HG03457 (cell line): ENCODE data around the gene CHIT1.
"Not testable (repeated sequence)": the region's sequence is repeated elsewhere in the genome, so short reads cannot be mapped to it uniquely, and the experiment has no call there.

Experiments used
- ATAC-seq: cut with Tn5 transposase; IDR thresholded peaks from one replicate; pipeline ENCODE4 v1.9.1; 2021; ENCODE audit warnings: moderate number of reproducible peaks; ENCODE audit not compliant: unreplicated experiment

Gene CHIT1

DNA sequence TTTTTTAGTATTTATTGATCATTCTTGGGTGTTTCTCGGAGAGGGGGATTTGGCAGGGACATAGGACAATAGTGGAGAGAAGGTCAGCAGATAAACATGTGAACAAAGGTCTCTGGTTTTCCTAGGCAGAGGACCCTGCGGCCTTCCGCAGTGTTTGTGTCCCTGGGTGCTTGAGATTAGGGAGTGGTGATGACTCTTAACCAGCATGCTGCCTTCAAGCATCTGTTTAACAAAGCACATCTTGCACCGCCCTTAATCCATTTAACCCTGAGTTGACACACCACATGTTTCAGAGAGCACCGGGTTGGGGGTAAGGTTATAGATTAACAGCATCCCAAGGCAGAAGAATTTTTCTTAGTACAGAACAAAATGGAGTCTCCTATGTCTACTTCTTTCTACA lies 36.7 kb upstream of the CHIT1 start:
- ATAC-seq: not testable (repeated sequence)

- ATAC-seq: no peak
Observed at GRCh38 chr1:203265541-203265940, 36.1 kb upstream of the CHIT1 start.

DNA sequence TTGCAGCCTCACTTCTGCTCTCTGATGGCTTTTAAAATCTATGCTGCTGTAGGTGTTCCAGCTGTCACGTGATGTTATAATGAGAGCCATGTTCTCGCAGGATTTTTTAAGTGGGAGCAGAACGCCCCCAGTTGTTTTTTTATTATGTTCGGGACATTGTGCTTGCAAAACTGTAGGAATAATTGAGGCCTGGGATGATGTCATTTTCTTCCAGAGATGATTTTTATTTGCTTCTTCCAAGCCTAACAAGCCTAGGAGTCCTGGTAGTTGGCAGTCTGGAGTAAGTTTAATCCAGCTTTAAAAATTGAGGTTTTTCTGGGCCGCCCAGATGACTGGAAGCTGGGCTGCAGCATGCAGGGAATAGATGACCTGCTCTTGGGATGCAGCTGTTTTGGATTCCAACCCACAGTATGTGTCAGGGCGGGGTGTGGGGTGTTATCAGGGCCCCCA lies 34.6 kb upstream of the CHIT1 start:
- no peak for ATAC-seq

GRCh38 chr1:203263496-203263895 lies 34.0 kb upstream of the CHIT1 start:
- ATAC-seq: no peak

DNA sequence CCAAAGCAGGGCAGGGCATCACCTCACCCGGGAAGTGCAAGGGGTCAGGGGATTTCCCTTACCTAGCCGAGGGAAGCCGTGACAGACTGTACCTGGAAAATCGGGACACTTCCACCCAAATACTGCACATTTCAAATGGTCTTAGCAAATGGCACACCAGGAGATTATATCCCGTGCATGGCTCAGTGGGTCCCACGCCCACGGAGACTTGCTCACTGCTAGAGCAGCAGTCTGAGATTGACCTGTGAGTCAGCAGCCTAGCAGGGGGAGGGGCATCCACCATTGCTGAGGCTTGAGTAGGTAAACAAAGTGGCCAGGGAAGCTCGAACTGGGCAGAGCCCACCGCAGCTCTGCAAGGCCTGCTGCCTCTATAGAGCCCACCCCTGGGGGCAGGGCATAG lies 27.2 kb upstream of the CHIT1 start:
- not testable (repeated sequence) for ATAC-seq

DNA sequence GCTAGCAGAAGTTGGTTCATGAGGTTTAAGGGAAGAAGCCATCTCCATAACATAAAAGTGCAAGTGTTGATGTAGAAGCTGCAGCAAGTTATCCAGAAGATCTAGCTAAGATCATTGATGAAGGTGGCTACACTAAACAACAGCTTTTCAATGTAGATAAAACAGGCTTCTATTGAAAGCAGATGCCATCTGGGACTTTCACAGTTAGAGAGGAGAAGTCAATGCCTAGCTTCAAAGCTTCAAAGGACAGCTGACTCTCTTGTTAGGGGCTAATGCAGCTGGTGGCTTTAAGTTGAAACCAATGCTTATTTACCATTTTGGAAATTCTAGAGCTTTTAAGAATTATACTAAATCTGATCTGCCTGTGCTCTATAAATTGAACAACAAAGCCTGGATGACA lies 25.3 kb upstream of the CHIT1 start:
- not testable (repeated sequence) for ATAC-seq

GRCh38 chr1:203252678-203253077 lies 23.2 kb upstream of the CHIT1 start:
- no peak for ATAC-seq

- ATAC-seq: no peak
Observed at GRCh38 chr1:203251466-203251865, 22.0 kb upstream of the CHIT1 start.

DNA sequence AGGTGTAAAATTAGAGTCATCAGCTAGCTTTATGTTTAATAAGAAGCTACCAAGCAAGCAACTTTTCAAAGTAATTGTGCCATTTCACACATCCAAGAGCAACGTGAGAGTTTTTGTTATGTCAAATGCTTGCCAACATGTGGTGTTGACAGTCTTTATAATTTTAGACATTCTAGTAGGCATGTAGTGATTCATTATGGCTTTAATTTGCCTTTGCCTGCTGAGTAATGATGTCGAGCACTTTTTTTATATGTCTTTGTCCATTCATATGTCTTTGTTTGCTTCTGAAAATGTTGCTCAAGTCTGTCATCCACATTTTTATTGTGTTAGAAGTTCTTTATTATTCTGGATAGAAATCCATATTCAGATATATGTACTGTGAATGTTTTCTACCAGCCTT lies 21.4 kb upstream of the CHIT1 start:
- no peak for ATAC-seq

DNA sequence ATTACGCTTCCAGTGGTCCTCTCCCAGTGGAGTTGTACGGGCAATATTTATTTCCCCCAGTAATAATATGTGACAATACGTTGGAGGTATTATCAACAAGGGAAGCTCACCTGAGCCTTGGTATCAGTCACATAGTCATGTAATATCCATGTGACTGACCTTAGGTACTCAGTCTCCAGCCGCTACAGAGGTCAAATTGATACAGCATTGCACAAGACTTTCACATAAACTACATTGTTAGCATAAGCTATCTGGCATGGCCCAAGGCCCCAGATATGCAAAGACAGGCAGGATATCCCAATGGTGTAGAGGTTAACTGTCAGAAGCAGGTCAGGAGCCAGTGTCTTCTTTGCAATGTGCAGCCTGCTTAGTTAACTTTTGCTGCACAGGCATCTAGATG lies 15.3 kb upstream of the CHIT1 start:
- no peak for ATAC-seq

GRCh38 chr1:203241708-203242107 lies 12.2 kb upstream of the CHIT1 start:
- ATAC-seq: not testable (repeated sequence)

- no peak for ATAC-seq
Observed at GRCh38 chr1:203239526-203240305, 10.2 kb upstream of the CHIT1 start.

- no peak for ATAC-seq
Observed at GRCh38 chr1:203239081-203239480, 9.6 kb upstream of the CHIT1 start.

DNA sequence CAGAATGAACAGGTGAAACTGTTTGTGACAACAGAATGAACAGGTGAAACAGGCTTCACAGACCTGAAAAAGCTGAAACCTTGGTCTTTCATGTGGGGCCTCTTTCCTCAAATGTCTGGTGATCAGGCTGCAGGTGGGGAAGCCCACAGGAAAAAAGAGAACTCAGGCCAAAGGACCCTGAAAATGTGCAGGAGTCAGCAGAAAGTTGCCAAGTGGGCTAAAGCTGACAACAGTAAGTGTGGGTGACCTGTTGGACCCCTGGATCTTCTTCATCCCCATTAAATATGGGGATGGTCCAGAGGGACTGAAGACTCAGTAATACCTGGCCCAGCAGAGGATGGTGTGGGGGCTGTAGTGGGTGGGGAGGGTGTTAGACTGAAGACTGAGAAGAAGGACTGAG lies 9.1 kb upstream of the CHIT1 start:
- no peak for ATAC-seq

DNA sequence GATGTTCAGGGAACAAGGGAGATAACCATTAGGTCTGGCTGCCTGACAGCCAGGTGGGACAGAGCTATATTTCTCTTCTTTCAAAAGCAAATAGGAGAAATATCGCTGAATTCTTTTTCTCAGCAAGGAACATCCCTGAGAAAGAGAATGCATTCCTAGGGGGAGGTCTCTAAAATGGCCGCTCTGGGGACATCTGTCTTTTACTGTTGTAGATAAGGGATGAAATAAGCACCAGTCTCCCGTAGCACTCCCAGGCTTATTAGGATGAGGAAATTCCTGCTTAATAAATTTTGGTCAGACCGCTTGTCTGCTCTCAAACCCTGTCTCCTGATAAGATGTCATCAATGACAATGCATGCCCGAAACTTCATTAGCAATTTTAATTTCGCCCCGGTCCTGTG lies 5.4 kb upstream of the CHIT1 start:
- ATAC-seq: not testable (repeated sequence)

DNA sequence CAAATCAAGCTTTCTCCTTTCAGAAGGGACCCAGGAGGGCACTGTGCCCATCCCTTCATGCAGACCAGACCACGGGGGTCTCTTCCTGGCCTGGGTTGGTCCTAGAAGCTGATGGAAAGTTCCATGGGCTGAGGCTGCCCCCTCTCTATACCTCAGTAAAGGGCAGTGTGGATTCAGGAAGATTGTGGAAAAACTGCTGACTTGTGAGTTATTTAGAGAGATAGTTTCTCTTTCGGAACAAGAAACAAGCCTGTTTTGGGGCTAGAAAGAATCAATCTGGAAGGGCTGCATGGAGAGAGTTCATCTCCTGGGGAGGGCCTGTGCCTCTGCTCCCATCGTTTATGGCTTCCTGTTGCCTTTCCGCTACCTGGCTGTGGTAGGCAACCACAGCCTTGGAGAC lies 803 bp downstream of the CHIT1 start:
- no peak for ATAC-seq

GRCh38 chr1:203227371-203228083 lies 1.9 kb downstream of the CHIT1 start:
- ATAC-seq: no peak

GRCh38 chr1:203225071-203225470 lies 4.4 kb downstream of the CHIT1 start:
- ATAC-seq: no peak

- ATAC-seq: no peak
Observed at GRCh38 chr1:203223012-203223775, 6.3 kb downstream of the CHIT1 start.

DNA sequence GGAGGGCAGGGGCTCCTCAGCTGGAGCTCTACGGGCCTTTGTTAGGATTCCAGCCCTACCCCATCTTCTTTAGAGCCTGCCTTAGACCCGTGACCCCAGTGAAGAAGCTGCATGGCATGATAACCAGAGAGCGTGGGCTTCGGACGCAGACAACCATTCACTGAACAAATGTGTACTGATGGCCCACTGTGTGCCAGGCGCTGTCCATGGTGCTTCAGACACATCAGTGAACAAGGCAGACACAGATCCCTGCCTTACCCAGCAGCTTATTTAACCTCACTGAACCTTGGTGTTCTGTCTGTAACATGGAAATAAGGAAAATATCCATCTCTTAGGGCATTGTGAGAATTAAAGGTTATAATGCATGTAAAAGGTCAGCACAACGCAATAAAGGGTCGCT lies 9.5 kb downstream of the CHIT1 start:
- no peak for ATAC-seq

DNA sequence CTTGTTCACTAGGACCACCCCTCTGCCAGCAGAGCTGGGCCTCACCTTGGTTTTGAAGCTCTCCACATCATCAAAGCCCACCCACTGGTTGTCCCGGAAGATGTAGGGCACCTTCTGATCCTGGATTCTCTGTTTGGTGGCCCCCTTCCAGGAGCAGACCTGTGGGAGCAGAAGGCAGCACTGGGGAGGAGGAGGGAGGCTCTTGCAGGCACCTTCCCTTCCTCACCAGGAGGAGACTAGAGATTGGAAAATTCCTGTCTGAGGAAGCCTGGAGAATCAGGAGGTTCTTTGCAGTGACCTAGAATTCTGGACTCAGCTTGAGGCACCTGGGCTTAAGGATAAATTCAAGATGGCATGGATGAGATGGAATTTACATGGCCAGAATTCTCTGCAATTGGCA lies 10.3 kb downstream of the CHIT1 start:
- no peak for ATAC-seq

DNA sequence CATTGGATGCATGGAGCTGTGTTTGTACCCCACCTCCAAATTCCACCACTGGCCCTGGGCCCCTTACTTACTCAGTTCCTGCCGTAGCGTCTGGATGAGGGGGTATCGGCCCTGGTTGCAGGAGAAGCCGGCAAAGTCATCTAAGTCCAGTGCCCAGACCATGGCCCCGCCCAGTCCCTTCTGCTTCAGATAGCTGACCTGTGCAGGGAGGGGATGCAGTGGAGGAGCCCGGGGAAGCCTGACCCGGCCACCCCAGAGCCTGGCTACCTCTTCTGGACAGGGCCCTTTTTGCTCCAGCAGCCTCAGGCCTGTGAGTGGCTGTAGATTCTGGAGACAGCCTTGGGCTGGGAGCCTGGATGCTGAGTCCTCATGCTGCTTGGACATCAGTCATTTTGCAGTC lies 11.8 kb downstream of the CHIT1 start:
- ATAC-seq: no peak
